IgD-negative memory B cell (primary cell): ENCODE data around the gene ELMOD3. TPM values are rescaled to one million over a fixed set of nuclear protein-coding genes. Genes with fewer than 3 reads are reported as not detected.
A peak's percentile ranks its signal among the peaks of the same experiment; 100 is the strongest.
"Not testable (repeated sequence)": the region's sequence is repeated elsewhere in the genome, so short reads cannot be mapped to it uniquely, and the experiment has no call there.

ENCODE experiments used
- H3K27ac Mint-ChIP-seq, 3 donors: one replicate each; pipeline ENCODE4 v1.8.0; 2020 to 2022; ENCODE audit warnings: mild to moderate bottlenecking in 3 of 3, mixed read lengths in 3 of 3, moderate library complexity in 1 of 3
- H3K27me3 Mint-ChIP-seq: one replicate; pipeline ENCODE4 v1.8.0; 2021; ENCODE audit warnings: mixed read lengths
- H3K36me3 Mint-ChIP-seq: one replicate; pipeline ENCODE4 v1.8.0; 2020; ENCODE audit warnings: mild to moderate bottlenecking, mixed read lengths
- H3K4me1 Mint-ChIP-seq, 3 donors: one replicate each; pipeline ENCODE4 v1.8.0; 2020 to 2022; ENCODE audit warnings: mixed read lengths in 3 of 3, mild to moderate bottlenecking in 1 of 3
- H3K4me3 Mint-ChIP-seq, 4 donors: one replicate each; pipeline ENCODE4 v1.8.0; 2020 to 2022; ENCODE audit warnings: mild to moderate bottlenecking in 4 of 4, mixed read lengths in 4 of 4, moderate library complexity in 3 of 4
- H3K9me3 Mint-ChIP-seq, 3 donors: one replicate each; pipeline ENCODE4 v1.8.0; 2020 to 2021; ENCODE audit warnings: mixed read lengths in 3 of 3, mild to moderate bottlenecking in 1 of 3
- polyA plus RNA-seq: library from polyadenylated mRNA; unstranded; fragments of 300-500 nt; fragmentation: Illumina TruSeq; gene quantifications from one replicate; pipeline ENCODE4 v1.2.3, GENCODE V29; 2021

Gene ELMOD3
- polyA plus RNA-seq, 1 donor from 2014 or later: 16.0 TPM

DNA sequence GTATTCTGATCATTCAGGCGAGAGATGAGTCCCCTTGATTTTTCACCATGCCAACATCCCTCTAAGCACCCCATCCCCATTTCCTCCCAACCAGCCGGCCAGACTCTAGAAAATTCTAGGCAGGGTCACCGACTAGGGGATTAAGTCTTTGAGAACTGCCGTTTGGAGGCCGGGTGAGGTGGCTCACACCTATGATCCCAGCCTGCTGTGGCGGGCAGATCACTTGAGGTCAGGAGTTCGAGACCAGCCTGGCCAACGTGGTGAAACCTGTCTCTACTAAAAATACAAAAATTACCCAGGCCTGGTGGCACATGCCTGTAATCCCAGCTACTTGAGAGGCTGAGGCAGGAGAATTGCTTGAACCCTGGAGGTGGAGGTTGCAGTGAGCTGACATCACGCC lies 85.0 kb downstream of the ELMOD3 start:
- not testable (repeated sequence) for H3K27me3 Mint-ChIP-seq, H3K36me3 Mint-ChIP-seq, H3K9me3 Mint-ChIP-seq
- Mint-ChIP-seq H3K4me1 (peaks cover 4 to 12% (median 5%) of the 10 kb centered on the region in 3 donors), H3K27ac (peak overlapping the region in 1 of 3 donors; percentile 45), H3K4me3 (peak overlapping the region in 1 of 4 donors; percentile 60)

DNA sequence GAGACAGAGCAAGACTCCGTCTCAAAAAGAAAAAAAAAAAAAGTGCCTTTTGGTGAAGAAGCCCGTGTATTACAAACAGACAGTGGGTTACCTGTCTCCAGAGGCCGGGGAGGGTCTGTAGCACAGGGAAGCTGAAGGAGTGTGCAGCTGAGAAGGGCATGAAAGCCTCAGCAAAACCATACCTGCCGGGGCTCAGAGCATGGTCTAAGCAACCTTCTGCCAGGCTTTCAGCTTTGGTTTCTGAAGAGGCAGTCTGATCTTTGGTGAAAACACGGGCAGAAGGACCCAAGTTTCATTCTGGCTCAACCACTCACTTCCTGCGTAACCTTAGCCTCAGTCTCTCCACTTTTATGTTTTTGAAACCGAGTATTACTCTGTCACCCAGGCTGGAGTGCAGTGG lies 85.4 kb downstream of the ELMOD3 start:
- Mint-ChIP-seq H3K4me1 (peaks cover 4 to 12% (median 5%) of the 10 kb centered on the region in 3 donors), H3K9me3 (no peaks in the 10 kb centered on the region), H3K36me3 (no peaks in the 10 kb centered on the region), H3K4me3 (peak overlapping the region in 2 of 4 donors; percentile 17 to 60), H3K27me3 (no peaks in the 10 kb centered on the region), H3K27ac (no peak overlapping the region)

DNA sequence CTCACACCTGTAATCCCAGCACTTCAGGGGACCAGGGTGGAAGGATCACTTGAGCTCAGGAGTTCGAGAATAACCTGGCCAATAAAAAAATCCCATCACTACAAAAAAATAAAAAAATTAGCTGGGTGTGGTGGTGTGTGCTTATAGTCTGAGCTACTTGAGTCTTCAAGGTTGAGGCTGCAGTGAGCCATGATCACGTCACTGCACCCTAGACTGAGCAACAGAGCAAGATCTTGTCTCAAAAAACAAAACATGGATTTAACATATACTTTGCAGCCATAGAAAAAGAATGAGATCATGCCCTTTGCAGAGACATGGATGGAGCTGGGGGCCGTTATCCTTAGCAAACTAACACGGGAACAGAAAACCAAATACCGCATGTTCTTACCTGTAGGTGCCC lies 86.2 kb downstream of the ELMOD3 start:
- Mint-ChIP-seq H3K36me3 (no peaks in the 10 kb centered on the region), H3K27me3 (no peaks in the 10 kb centered on the region), H3K4me3 (peak overlapping the region in 1 of 4 donors; percentile 52), H3K4me1 (peaks cover 4 to 12% (median 5%) of the 10 kb centered on the region in 3 donors), H3K9me3 (no peaks in the 10 kb centered on the region), H3K27ac (no peak overlapping the region)

Other genes with a start within 250 kb of the ELMOD3 start
- gene TCF7L1, start 221.4 kb upstream of the ELMOD3 start, polyA plus RNA-seq: 1.0 TPM
- 86.7 TPM for gene TGOLN2, start 26.8 kb upstream of the ELMOD3 start, polyA plus RNA-seq
- gene RETSAT, start 241 bp upstream of the ELMOD3 start, polyA plus RNA-seq: 10.6 TPM
- gene CAPG, start 55.6 kb downstream of the ELMOD3 start, polyA plus RNA-seq: 542 TPM
- not detected for gene SH2D6, start 63.9 kb downstream of the ELMOD3 start, polyA plus RNA-seq
- 72.2 TPM for gene MAT2A, start 184.4 kb downstream of the ELMOD3 start, polyA plus RNA-seq
- 16.1 TPM for gene GGCX, start 206.7 kb downstream of the ELMOD3 start, polyA plus RNA-seq
- gene VAMP8, start 222.8 kb downstream of the ELMOD3 start, polyA plus RNA-seq: 240 TPM
- gene VAMP5, start 229.7 kb downstream of the ELMOD3 start, polyA plus RNA-seq: 43.0 TPM
- 206 TPM for gene RNF181, start 241.0 kb downstream of the ELMOD3 start, polyA plus RNA-seq
- gene TMEM150A, start 247.9 kb downstream of the ELMOD3 start, polyA plus RNA-seq: 13.4 TPM